ENCODE data around the gene NAB1. TPM values are rescaled to one million over a fixed set of nuclear protein-coding genes. Genes with fewer than 3 reads are reported as not detected.

Gene NAB1
- total RNA-seq, 1 experiment from 2014 or later = 40.2 TPM

DNA sequence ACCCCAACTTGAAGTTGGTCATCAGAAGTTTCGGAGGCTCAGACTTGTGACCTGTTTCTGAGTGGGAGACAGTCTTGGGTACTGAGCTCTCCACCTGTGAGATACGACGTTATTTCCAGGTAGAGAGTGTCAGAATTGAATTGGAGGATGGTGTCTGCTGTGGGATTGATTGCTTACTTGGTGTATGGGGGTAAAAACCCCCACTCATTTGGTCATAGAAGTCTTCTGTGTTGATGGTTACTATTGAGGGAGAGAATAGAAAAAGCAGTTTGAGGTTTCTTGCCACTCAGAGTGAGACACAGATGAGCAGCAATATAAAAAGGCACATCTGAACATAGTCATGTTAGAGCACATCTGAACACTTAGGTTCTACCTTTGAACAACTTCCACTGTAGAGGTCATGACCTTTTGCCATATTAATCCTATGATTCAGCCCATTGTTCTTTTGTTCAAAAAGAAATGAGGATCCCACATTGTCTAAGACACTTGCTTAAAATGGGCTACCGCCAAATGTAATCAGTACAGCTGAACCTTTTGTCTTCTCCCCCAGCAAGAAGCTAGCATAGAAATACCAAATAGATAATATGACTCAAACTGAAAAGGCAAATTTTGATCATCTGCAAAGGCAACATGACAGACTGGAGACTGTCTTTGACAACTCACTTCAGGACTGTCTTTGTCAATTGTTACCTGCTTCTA, 73.3 kb downstream of the NAB1 start:
- H3K9me3 ChIP-seq (ENCODE audit: control insufficient read depth, insufficient read depth, low read depth, low read length) = no peaks in the 10 kb centered on the region

DNA sequence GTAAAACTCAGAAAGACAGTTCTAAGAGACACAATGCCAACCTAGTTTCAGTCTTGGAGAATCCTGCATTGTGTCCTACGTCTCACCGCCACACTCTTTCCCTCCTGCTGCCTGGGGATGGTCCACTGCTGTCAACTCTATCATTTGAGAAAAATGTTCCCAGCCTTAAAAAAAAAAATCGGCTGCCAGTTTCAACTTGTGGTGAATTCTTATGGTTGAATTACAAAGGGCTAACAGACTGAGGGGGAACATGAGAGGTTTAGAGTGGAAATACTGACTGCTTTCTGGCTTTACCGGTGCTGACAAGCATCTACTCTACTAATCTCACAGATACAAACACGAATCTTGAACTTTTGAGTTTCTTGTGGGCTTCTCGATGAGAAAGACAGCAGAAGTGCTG, 74.0 kb downstream of the NAB1 start:
- H3K36me3 ChIP-seq (ENCODE audit: control insufficient read depth, insufficient read depth, low read length) = no peaks in the 10 kb centered on the region
- H3K9me3 ChIP-seq (ENCODE audit: control insufficient read depth, insufficient read depth, low read depth, low read length) = no peaks in the 10 kb centered on the region
- TF ChIP-seq SIN3A (IDR thresholded peaks at IDR 0.05; ENCODE audit: borderline replicate concordance, insufficient read depth, low read depth, low read length) (no peak), CTCF (IDR thresholded peaks at IDR 0.05) (no peak), TCF7L2 (IDR thresholded peaks at IDR 0.05; ENCODE audit: low read depth, low read length) (no peak), REST (IDR thresholded peaks at IDR 0.05; ENCODE audit: insufficient read depth in 1 of 2, low read depth in 2 of 2, low read length in 1 of 2) (no peak), POLR2AphosphoS5 (IDR thresholded peaks at IDR 0.05; ENCODE audit: low read depth, low read length) (no peak)
- no peaks in the 10 kb centered on the region; the same call in 1 of the 2 replicates for H3K27me3 ChIP-seq (ENCODE audit: control insufficient read depth, insufficient read depth, low read length)
- in situ Hi-C loops (cut with HindIII; ENCODE audit: low pct_unique_long_range_greater_than_20kb, low sequenced_read_pairs) = no loop called here
- ATAC-seq = no peak
- no peak overlapping the region for H3K27ac ChIP-seq (ENCODE audit: low read length)
- no TSS peak for BruUV-seq (replicated peaks)
- peaks cover 9% of the 10 kb centered on the region for H3K4me1 ChIP-seq (ENCODE audit: control insufficient read depth, insufficient read depth, low read length)
- ChIA-PET POLR2A (no interaction called here), CTCF (no interaction called here)
- intact Hi-C loops (cut with micrococcal nuclease; ENCODE audit: unreplicated experiment) = no loop called here
- no peak for DNase-seq (ENCODE audit: low read depth, low spot score)
- no peak overlapping the region for H3K4me3 ChIP-seq (ENCODE audit: low read depth in 2 of 2, low read length in 2 of 2)

More for the DNA sequence above, 73.3 kb downstream of the NAB1 start:
- ChIA-PET CTCF (no interaction called here), POLR2A (no interaction called here)
- intact Hi-C loops (cut with micrococcal nuclease; ENCODE audit: unreplicated experiment) (no loop called here), in situ Hi-C loops (cut with HindIII; ENCODE audit: low pct_unique_long_range_greater_than_20kb, low sequenced_read_pairs) (no loop called here)
- Histone ChIP-seq H3K27ac (ENCODE audit: low read length) (no peak overlapping the region), H3K4me1 (ENCODE audit: control insufficient read depth, insufficient read depth, low read length) (peaks cover 9% of the 10 kb centered on the region), H3K36me3 (ENCODE audit: control insufficient read depth, insufficient read depth, low read length) (no peaks in the 10 kb centered on the region), H3K4me3 (ENCODE audit: low read depth in 2 of 2, low read length in 2 of 2) (no peak overlapping the region), H3K27me3 (ENCODE audit: control insufficient read depth, insufficient read depth, low read length) (no peaks in the 10 kb centered on the region)
- BruUV-seq (replicated peaks) = no TSS peak
- TF ChIP-seq REST (IDR thresholded peaks at IDR 0.05; ENCODE audit: insufficient read depth in 1 of 2, low read depth in 2 of 2, low read length in 1 of 2) (no peak), CTCF (IDR thresholded peaks at IDR 0.05) (no peak), POLR2AphosphoS5 (IDR thresholded peaks at IDR 0.05; ENCODE audit: low read depth, low read length) (no peak), SIN3A (IDR thresholded peaks at IDR 0.05; ENCODE audit: borderline replicate concordance, insufficient read depth, low read depth, low read length) (no peak), TCF7L2 (IDR thresholded peaks at IDR 0.05; ENCODE audit: low read depth, low read length) (no peak)
- DNase-seq (ENCODE audit: low read depth, low spot score) (no peak), ATAC-seq (no peak)

All from Panc1 (cell line).